Thoracic aorta (tissue), 2 donors: ENCODE data around the gene KLHL29. TPM values are rescaled to one million over a fixed set of nuclear protein-coding genes. Genes with fewer than 3 reads are reported as not detected.

Experiments
- ATAC-seq: fragments of 150-250 bp; one replicate; pipeline ENCODE4 v1.8.0; 2017; ENCODE audit warnings: low read depth; ENCODE audit not compliant: insufficient number of reproducible peaks, low FRiP score
- DNase-seq: peaks from one replicate; pipeline ENCODE4 v3.0.0-alpha.2; 2020; ENCODE audit warnings: low spot score
- H3K27ac ChIP-seq, 2 donors: fragments of 200-600 bp; sonication (generic); 1 replicate in 1 of 2; 2 replicates in 1 of 2; pipeline ENCODE4 v1.5.1; 2016; ENCODE audit warnings: mild to moderate bottlenecking in 2 of 2, moderate library complexity in 2 of 2
- H3K27me3 ChIP-seq: fragments of 200-600 bp; sonication (generic); replicated peaks from 2 replicates; pipeline ENCODE4 v1.6.0; 2016; ENCODE audit warnings: mild to moderate bottlenecking; ENCODE audit not compliant: insufficient read depth
- H3K36me3 ChIP-seq: fragments of 200-600 bp; sonication (generic); one replicate; pipeline ENCODE4 v1.5.1; 2016
- H3K4me1 ChIP-seq, 2 donors: fragments of 200-600 bp; sonication (generic); 1 replicate in 1 of 2; 2 replicates in 1 of 2; pipeline versions ENCODE4 v1.5.1 to v1.6.0; 2016; ENCODE audit warnings: low read depth in 2 of 2, mild to moderate bottlenecking in 1 of 2; ENCODE audit not compliant: control insufficient read depth in 1 of 2
- H3K4me3 ChIP-seq: fragments of 200-600 bp; sonication (generic); 2 replicates; pipeline ENCODE4 v1.5.1; 2016; ENCODE audit warnings: mild to moderate bottlenecking
- H3K9me3 ChIP-seq: fragments of 200-600 bp; sonication (generic); 2 replicates; pipeline ENCODE4 v1.5.1; 2016
- total RNA-seq, 2 donors: library from RNA; depleted of rRNA; stranded (reverse); fragments of >200 nt; gene quantifications; one replicate each; pipeline versions ENCODE4 v1.1.0 to v1.2.3, GENCODE V29; 2016
- TF ChIP-seq, protein P1 (sequence below): fragments of 200-600 bp; sonication (generic); IDR thresholded peaks from one replicate; pipeline ENCODE4 v1.5.1; 2019; ENCODE audit warnings: antibody characterized with exemption

Gene KLHL29
- total RNA-seq, 2 donors from 2014 or later, result 18.5 to 24.4 TPM

DNA sequence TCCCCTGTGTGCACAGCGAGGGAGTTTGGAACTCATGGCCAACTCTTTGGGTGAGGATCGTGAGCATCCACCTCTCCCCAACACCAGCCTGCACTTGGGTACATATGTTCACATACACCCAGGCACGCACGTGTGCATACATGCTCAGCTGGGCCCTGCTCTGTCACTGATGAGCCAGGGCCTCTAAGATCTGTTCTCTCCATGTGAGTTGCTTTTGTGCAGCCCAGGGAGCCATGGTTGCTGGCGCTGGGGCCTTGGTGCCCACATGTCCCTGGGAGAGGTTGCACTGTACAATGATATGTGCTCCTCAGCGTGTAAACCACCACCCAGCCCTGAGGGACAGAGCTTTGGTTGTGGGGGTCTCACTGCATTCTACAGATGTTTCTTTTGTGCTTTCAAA is 44.1 kb downstream of the KLHL29 start:
- Histone ChIP-seq H3K4me3 (no peak overlapping the region), H3K9me3 (no peaks in the 10 kb centered on the region), H3K27ac (no peak overlapping the region), H3K36me3 (no peaks in the 10 kb centered on the region), H3K27me3 (no peaks in the 10 kb centered on the region), H3K4me1 (peaks cover 15 to 26% of the 10 kb centered on the region in 2 donors)
- no peak for ATAC-seq
- TF ChIP-seq, protein P1, sequence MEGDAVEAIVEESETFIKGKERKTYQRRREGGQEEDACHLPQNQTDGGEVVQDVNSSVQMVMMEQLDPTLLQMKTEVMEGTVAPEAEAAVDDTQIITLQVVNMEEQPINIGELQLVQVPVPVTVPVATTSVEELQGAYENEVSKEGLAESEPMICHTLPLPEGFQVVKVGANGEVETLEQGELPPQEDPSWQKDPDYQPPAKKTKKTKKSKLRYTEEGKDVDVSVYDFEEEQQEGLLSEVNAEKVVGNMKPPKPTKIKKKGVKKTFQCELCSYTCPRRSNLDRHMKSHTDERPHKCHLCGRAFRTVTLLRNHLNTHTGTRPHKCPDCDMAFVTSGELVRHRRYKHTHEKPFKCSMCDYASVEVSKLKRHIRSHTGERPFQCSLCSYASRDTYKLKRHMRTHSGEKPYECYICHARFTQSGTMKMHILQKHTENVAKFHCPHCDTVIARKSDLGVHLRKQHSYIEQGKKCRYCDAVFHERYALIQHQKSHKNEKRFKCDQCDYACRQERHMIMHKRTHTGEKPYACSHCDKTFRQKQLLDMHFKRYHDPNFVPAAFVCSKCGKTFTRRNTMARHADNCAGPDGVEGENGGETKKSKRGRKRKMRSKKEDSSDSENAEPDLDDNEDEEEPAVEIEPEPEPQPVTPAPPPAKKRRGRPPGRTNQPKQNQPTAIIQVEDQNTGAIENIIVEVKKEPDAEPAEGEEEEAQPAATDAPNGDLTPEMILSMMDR, result no peak
- DNase-seq, result no peak

DNA sequence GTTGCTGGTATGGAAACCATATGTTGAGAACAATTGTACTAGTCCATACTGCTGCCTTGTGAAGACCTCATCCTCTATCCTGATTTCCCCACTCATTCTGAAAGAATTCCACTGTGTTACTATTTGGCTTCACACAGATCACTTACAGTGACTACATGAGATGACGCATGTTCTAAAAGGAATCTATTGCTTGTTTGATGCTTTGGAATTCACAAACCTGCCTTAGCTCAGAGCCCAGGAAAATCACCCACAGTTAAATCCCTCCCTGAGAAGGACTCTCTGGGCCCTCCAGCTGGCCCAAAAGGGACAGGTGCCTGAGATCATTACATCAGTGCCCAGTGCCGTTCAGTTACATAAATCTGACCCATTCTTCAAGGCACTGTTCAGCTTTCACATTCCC is 45.3 kb downstream of the KLHL29 start:
- H3K4me3 ChIP-seq, result no peak overlapping the region
- H3K9me3 ChIP-seq, result no peaks in the 10 kb centered on the region
- H3K36me3 ChIP-seq, result no peaks in the 10 kb centered on the region
- DNase-seq (no peak), ATAC-seq (no peak)
- TF ChIP-seq, protein P1, result no peak
- peaks cover 13 to 24% of the 10 kb centered on the region in 2 donors for H3K4me1 ChIP-seq
- H3K27me3 ChIP-seq, result no peaks in the 10 kb centered on the region
- H3K27ac ChIP-seq, result no peak overlapping the region

GRCh38 chr2:23432531-23432930 is 47.6 kb downstream of the KLHL29 start:
- Histone ChIP-seq H3K36me3 (no peaks in the 10 kb centered on the region), H3K27ac (no peak overlapping the region), H3K9me3 (no peaks in the 10 kb centered on the region), H3K27me3 (no peaks in the 10 kb centered on the region), H3K4me1 (peaks cover 5 to 10% of the 10 kb centered on the region in 2 donors), H3K4me3 (no peak overlapping the region)
- TF ChIP-seq, protein P1, result no peak
- ATAC-seq (no peak), DNase-seq (no peak)

DNA sequence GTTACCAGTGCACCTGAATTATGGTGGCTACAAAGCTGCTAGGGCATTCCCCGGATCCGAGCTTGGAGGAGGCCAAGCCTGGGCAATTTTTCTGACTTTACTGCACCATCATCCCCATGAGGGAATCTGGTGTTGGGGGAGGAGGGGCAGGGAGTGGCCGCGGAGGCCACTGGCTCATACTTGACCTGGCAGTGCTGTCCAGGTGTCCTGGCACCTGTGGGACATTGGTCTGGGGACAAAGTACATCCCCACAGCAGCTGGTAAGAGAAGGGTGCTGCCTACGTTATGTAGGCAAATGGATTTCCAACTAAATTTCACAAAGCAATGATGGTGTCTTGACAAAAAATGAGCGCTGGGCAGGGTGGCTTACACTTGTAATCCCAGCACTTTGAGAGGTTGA is 48.3 kb downstream of the KLHL29 start:
- no peak for DNase-seq
- Histone ChIP-seq H3K4me1 (peaks cover 5 to 9% of the 10 kb centered on the region in 2 donors), H3K36me3 (no peaks in the 10 kb centered on the region), H3K27me3 (no peaks in the 10 kb centered on the region), H3K4me3 (no peak overlapping the region), H3K9me3 (no peaks in the 10 kb centered on the region), H3K27ac (no peak overlapping the region)
- no peak for ATAC-seq
- TF ChIP-seq, protein P1, result no peak

DNA sequence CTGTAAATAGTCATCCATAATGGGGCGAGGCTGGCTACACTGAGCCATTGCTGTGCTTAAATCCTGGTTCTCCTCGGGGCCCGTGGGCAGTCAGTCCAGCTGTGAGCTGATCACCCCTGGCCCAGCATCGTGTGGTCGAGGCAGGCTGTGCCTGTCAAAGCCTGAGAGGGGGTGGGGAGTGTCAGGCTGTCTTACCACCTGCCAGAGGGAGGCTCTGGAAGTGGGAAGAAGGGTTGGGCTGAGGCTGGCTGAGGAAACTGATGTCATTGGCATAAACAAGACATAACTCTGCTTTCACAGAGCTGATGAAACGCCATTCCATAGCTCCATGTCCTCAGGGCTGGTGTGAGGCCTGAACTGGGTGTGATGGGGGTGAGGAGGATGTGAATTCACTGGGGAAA is 49.7 kb downstream of the KLHL29 start:
- H3K4me1 ChIP-seq, result peaks cover 5 to 9% of the 10 kb centered on the region in 2 donors
- no peak overlapping the region for H3K27ac ChIP-seq
- no peak overlapping the region for H3K4me3 ChIP-seq
- ATAC-seq, result no peak
- no peaks in the 10 kb centered on the region for H3K9me3 ChIP-seq
- DNase-seq, result no peak
- TF ChIP-seq, protein P1, result no peak
- H3K36me3 ChIP-seq, result no peaks in the 10 kb centered on the region
- H3K27me3 ChIP-seq, result no peaks in the 10 kb centered on the region
